Activated T-cell treated with anti-CD3 and anti-CD28 coated beads, Interleukin-2, amount 50 U/mL, for 72 hours (primary cell): ENCODE data around the gene ADCY5. TPM values are rescaled to one million over a fixed set of nuclear protein-coding genes. Genes with fewer than 3 reads are reported as not detected.

Experiments used
- ATAC-seq, 2 donors: fragments of 150-1000 bp; cut with Tn5 transposase; replicated peaks in 1 of 2; 2 replicates each; pipeline ENCODE4 v1.10.0; 2021; ENCODE audit warnings: moderate library complexity in 2 of 2, mild to moderate bottlenecking in 1 of 2
- DNase-seq, 2 donors: peaks; one replicate each; pipeline ENCODE4 v3.0.0; 2021 to 2022; ENCODE audit warnings: mixed read lengths in 1 of 2
- H3K27ac Mint-ChIP-seq: one replicate; pipeline ENCODE4 v1.8.0; 2022; ENCODE audit warnings: mild to moderate bottlenecking, moderate library complexity, mixed read lengths
- H3K27me3 Mint-ChIP-seq: one replicate; pipeline ENCODE4 v1.8.0; 2022; ENCODE audit warnings: low read depth, mixed read lengths
- H3K36me3 Mint-ChIP-seq, 2 donors: one replicate each; pipeline ENCODE4 v1.8.0; 2022; ENCODE audit warnings: mixed read lengths in 2 of 2, mild to moderate bottlenecking in 1 of 2; ENCODE audit not compliant: insufficient read depth in 2 of 2
- H3K4me1 Mint-ChIP-seq: one replicate; pipeline ENCODE4 v1.8.0; 2022; ENCODE audit warnings: low read depth, mixed read lengths
- H3K4me3 Mint-ChIP-seq, 2 donors: one replicate each; pipeline ENCODE4 v1.8.0; 2022; ENCODE audit warnings: mild to moderate bottlenecking in 2 of 2, mixed read lengths in 2 of 2, moderate library complexity in 2 of 2
- H3K9me3 Mint-ChIP-seq, 2 donors: one replicate each; pipeline ENCODE4 v1.8.0; 2022; ENCODE audit warnings: mixed read lengths in 2 of 2
- total RNA-seq, 2 donors: library from RNA; stranded (reverse); gene quantifications; one replicate each; pipeline ENCODE4 v1.2.3, GENCODE V29; 2022

ADCY5 gene
- total RNA-seq, 2 donors from 2014 or later: not detected

DNA sequence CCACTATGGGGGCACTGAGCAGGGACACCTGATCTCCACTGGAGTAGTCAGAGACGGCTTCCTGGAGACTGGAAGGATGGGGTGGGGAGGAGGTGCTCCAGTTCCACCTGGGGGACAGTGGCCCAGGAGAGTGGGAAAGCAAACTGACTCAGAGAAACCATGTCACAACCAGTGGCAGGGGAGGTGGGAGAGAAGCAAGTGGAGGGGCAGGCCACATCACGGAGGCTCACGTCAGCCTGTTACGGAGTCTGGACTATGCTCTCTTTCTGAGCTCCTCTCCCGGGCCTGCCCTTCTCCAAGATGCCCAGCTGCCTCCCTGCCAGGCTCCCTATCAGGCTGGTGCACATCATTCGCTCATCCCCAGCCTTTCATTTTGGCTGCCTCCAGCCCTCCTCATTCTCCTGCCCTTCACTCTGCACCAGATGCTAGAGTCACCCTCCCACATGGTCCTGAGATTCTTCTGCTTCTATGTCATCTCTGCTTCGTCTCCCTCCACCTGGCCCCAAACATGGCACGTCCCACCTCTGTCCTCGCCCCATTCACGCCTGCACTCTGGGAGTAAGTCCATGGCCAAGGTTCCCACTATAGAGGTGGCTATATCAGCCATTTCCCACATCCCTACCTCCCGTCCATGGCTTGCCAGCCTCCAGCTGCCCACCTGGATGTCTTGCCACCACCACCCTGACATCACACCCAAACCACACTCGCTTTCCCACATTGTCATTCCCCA lies 100.3 kb downstream of the ADCY5 start:
- Mint-ChIP-seq H3K9me3 (no peaks in the 10 kb centered on the region), H3K4me3 (peak overlapping the region in 1 of 2 donors; percentile 36), H3K36me3 (no peaks in the 10 kb centered on the region), H3K27ac (no peak overlapping the region), H3K4me1 (peaks cover 31% of the 10 kb centered on the region), H3K27me3 (peaks cover 32% of the 10 kb centered on the region)
- ATAC-seq (peak in 1 of 2 donors; percentile 5), DNase-seq (no peak)

DNA sequence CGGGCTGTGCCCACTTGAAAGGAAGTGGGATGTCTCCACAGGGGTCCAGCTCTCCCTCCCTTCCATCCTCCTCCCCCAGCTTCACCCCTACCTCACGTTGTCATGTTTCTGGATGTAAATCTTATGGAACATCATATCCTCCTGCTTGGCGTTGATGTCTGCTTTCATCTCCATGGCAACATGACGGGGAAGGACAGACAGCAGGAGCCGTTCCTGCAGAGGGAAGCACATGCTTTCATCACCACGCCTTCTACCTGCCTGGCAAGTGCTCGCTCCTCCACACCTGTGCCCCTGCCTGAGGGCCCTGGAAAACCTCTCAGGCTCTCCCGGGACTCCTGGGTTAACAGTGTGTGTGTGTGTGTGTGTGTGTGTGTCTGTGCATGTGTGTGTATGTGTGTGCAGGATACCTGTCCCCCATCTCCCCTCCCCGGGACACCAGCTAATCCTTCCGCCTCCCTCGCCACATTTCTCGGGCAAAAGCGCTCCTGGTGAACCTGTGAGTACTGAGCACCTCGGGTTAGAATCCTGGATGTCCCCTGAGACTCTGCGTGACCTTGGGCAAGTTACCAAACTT lies 101.1 kb downstream of the ADCY5 start:
- no peak overlapping the region for H3K4me3 Mint-ChIP-seq
- H3K9me3 Mint-ChIP-seq: no peaks in the 10 kb centered on the region
- H3K36me3 Mint-ChIP-seq: no peaks in the 10 kb centered on the region
- H3K27ac Mint-ChIP-seq: no peak overlapping the region
- DNase-seq: no peak
- ATAC-seq: no peak
- peaks cover 32% of the 10 kb centered on the region for H3K27me3 Mint-ChIP-seq
- peaks cover 31% of the 10 kb centered on the region for H3K4me1 Mint-ChIP-seq

DNA sequence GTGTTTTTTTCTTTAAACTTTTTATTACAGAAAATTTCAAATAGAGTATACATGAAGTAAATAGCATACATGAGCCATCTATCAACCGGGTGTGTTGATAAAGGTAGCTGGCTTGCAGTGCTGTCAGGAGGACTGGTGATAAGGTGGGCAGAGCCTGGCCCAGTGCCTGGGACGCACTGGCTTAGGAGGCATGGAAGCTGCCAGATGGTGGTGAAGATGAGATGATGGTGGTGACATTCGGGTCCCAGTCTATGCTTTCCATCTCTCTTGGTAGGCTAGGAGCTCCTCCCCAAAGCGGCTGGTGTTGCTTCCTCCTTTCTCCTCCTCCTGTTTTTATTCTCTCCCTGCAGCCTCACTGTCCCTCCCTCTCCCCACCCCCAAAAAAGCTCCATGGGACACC lies 101.7 kb downstream of the ADCY5 start:
- Mint-ChIP-seq H3K4me1 (peaks cover 31% of the 10 kb centered on the region), H3K27ac (no peak overlapping the region), H3K27me3 (peaks cover 32% of the 10 kb centered on the region), H3K36me3 (no peaks in the 10 kb centered on the region), H3K4me3 (no peak overlapping the region), H3K9me3 (no peaks in the 10 kb centered on the region)
- DNase-seq (no peak), ATAC-seq (no peak)

DNA sequence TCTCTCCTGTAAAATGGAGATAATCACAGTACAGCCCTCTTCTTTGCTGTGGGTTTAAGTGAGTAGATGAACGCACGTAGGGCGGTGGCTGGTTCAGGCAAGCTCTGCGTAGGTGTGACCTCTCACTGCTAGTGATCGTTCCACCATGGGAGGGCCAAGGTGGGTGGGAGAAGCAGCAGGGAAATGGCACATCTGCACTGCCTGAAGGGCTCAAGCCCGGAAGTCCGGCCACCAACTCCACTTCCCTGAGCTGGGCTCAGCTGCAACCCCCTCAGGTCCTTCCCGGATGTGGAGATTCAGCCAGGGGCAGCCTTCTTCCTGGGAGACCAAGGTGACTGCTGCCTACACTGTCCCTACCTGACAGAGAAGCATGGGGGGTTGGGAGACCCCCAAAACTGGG lies 102.9 kb downstream of the ADCY5 start:
- H3K27me3 Mint-ChIP-seq: peaks cover 32% of the 10 kb centered on the region
- peaks cover 31% of the 10 kb centered on the region for H3K4me1 Mint-ChIP-seq
- DNase-seq (no peak), ATAC-seq (no peak)
- H3K36me3 Mint-ChIP-seq: no peaks in the 10 kb centered on the region
- H3K27ac Mint-ChIP-seq: no peak overlapping the region
- no peaks in the 10 kb centered on the region for H3K9me3 Mint-ChIP-seq
- H3K4me3 Mint-ChIP-seq: no peak overlapping the region

DNA sequence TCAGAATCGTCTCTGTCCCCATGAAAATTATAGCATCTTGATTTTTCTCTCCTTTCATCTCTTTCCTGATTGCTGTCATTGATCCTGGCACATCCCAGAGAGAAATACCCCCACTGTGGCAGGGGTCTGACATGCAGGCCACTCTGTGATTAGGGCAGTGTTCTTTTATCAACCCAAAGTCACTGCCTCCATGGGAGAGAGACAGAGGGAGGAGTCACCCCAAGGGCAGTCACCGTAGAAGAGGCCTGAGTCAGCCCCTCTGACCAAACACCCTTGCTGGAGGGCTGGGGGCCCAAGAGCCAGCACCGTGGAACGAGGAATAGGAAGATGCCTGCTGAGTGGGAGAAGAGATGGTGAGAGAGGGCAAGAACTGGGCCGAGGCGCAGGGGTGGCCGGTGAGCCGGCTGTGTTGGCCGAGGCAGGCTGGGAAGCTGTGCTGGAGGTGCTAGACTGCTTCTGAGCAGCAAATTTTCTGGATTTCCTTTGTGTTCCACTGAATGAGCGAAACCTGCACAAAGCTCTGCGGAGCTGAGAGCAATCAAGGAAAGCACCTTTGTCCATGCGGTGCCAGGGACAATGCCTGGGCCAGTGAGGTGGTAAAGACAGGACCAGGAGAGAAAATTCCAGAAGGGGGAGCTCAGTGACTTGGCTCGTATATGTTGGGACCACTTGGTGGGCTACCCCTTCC lies 103.8 kb downstream of the ADCY5 start:
- H3K36me3 Mint-ChIP-seq: no peaks in the 10 kb centered on the region
- peak in 1 of 2 donors; percentile 11 for ATAC-seq

GRCh38 chr3:123344175-123344906 lies 104.5 kb downstream of the ADCY5 start:
- ATAC-seq: peak; percentile 67 to 85
- H3K27me3 Mint-ChIP-seq: peaks cover 23% of the 10 kb centered on the region
- H3K9me3 Mint-ChIP-seq: no peaks in the 10 kb centered on the region
- H3K4me1 Mint-ChIP-seq: peaks cover 24% of the 10 kb centered on the region
- H3K4me3 Mint-ChIP-seq: peak overlapping the region in 1 of 2 donors; percentile 13
- no peak overlapping the region for H3K27ac Mint-ChIP-seq
- peak; percentile 14 to 34 for DNase-seq
- no peaks in the 10 kb centered on the region for H3K36me3 Mint-ChIP-seq

More for the DNA sequence above, 103.8 kb downstream of the ADCY5 start:
- Mint-ChIP-seq H3K27ac (no peak overlapping the region), H3K27me3 (peaks cover 30% of the 10 kb centered on the region), H3K4me3 (peak overlapping the region in 1 of 2 donors; percentile 13), H3K9me3 (no peaks in the 10 kb centered on the region), H3K4me1 (peaks cover 31% of the 10 kb centered on the region)
- DNase-seq: no peak

- Mint-ChIP-seq H3K4me1 (peaks cover 16% of the 10 kb centered on the region), H3K9me3 (no peaks in the 10 kb centered on the region), H3K4me3 (no peak overlapping the region), H3K36me3 (no peaks in the 10 kb centered on the region), H3K27me3 (peaks cover 14% of the 10 kb centered on the region), H3K27ac (no peak overlapping the region)
- DNase-seq (no peak), ATAC-seq (no peak)
Observed at GRCh38 chr3:123343296-123344174, 105.4 kb downstream of the ADCY5 start.

DNA sequence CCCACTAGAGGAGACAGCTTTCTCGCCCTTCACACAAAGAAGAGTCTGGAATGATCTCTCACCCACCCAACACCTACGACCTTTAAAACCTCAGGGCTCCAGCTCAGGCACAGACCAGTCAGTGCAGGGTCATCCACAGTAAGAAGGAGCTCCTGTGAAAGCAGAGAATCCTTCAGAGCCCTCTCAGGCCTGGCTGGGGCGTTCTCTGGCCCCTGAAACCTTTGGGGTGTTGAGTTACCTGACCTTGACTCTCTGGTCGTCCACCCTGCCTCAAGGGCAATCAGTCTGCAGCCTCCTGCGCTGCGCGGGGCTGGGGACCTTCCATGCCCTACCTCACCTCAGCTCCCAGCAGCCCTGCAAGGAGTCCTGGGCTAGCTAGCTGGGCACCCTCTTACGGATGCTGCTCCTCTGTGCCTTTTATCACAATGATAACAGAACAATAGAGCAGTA lies 106.2 kb downstream of the ADCY5 start:
- H3K4me3 Mint-ChIP-seq: no peak overlapping the region
- DNase-seq (no peak), ATAC-seq (no peak)
- H3K27me3 Mint-ChIP-seq: peaks cover 7% of the 10 kb centered on the region
- peaks cover 10% of the 10 kb centered on the region for H3K4me1 Mint-ChIP-seq
- no peaks in the 10 kb centered on the region for H3K36me3 Mint-ChIP-seq
- no peak overlapping the region for H3K27ac Mint-ChIP-seq
- no peaks in the 10 kb centered on the region for H3K9me3 Mint-ChIP-seq

DNA sequence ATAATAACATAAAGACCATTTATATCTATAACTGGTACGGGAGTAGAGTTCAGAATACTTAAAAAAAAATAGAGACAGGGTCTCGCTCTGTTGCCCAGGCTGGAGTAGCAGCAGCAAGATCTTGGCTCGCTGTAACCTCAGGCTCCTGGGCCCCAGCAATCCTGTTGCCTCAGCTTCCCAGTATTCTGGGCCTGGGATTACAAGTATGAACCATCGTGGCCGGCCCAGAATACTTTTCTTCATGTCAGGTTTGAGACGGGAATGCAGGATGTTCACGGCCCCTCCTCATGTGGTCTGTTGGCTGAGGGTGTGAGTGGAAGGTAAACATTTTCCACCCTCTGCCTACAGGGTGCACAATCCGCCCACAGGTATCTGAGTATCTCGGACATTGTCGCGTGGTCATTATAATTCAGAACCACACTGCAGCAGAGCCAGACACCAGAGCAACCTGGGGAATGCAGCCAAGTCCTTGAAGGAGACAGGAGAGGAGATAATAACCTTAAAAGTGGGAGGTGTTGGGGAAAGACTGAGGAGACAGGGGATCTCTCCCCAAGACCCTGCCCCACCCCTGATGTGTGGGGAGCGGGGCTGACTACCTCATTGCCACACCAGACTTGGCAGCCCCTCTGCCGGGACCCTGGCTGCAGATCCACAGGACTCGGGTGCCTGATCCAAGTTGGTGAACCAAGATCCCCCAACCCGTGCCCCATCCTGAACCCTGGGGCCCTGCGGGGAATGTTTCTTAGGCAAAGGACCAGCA lies 106.8 kb downstream of the ADCY5 start:
- no peaks in the 10 kb centered on the region for H3K9me3 Mint-ChIP-seq
- no peak overlapping the region for H3K27ac Mint-ChIP-seq
- DNase-seq: no peak
- no peak overlapping the region for H3K4me3 Mint-ChIP-seq
- peaks cover 6% of the 10 kb centered on the region for H3K27me3 Mint-ChIP-seq
- ATAC-seq: no peak
- H3K36me3 Mint-ChIP-seq: no peaks in the 10 kb centered on the region
- H3K4me1 Mint-ChIP-seq: peaks cover 10% of the 10 kb centered on the region

GRCh38 chr3:123340336-123340735 lies 108.6 kb downstream of the ADCY5 start:
- no peak for ATAC-seq
- no peaks in the 10 kb centered on the region for H3K27me3 Mint-ChIP-seq
- H3K4me3 Mint-ChIP-seq: no peak overlapping the region

DNA sequence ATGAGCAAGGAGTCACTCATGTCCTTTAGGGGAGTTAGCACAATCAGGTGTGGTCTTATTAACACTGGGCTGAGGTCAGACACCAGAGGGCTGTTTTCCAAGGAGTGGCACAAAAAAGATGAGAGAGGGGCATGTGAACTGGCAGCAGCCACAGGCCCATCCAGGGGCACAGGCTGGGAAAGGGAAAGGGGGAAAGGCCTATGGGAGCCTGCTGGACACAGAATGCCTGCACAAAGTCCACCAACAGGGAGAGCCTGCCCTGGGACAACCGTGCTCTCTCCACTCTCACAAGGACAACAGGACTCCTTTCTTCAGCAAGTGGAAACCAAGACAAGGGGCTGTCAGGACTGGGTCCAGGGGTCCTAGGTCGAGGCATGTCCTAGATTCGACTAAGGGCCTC lies 109.6 kb downstream of the ADCY5 start:
- DNase-seq: no peak
- no peaks in the 10 kb centered on the region for H3K9me3 Mint-ChIP-seq
- no peak overlapping the region for H3K4me3 Mint-ChIP-seq
- peaks cover 11% of the 10 kb centered on the region for H3K4me1 Mint-ChIP-seq
- ATAC-seq: no peak
- H3K27me3 Mint-ChIP-seq: no peaks in the 10 kb centered on the region
- H3K27ac Mint-ChIP-seq: no peak overlapping the region
- no peaks in the 10 kb centered on the region for H3K36me3 Mint-ChIP-seq

More at GRCh38 chr3:123340336-123340735, 108.6 kb downstream of the ADCY5 start:
- no peaks in the 10 kb centered on the region for H3K9me3 Mint-ChIP-seq
- peaks cover 10% of the 10 kb centered on the region for H3K4me1 Mint-ChIP-seq
- H3K36me3 Mint-ChIP-seq: no peaks in the 10 kb centered on the region
- H3K27ac Mint-ChIP-seq: no peak overlapping the region
- no peak for DNase-seq

- DNase-seq (no peak), ATAC-seq (no peak)
- Mint-ChIP-seq H3K9me3 (no peaks in the 10 kb centered on the region), H3K4me3 (no peak overlapping the region), H3K27ac (no peak overlapping the region), H3K36me3 (no peaks in the 10 kb centered on the region), H3K27me3 (no peaks in the 10 kb centered on the region), H3K4me1 (peaks cover 8% of the 10 kb centered on the region)
Observed at GRCh38 chr3:123338620-123339061, 110.2 kb downstream of the ADCY5 start.
